ENCODE results near the gene ACTMAP.

Gene ACTMAP

DNA sequence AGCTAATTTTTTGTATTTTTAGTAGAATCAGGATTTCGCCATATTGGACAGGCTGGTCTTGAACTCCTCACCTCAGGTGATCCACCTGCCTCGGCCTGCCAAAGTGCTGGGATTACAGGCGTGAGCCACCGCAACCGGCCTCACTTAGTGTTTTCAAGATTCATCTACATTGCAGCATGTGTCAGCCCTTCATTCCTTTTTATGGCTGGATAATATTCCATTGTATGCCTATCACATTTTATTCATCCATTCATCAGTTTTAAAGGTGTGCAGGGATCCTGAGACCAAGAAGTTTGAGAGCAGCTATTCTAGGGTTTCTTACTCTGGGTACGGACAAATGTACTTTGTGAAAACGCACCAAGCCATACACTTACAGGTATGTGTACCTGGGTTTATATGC is 42.7 kb downstream of the ACTMAP start:
- TF ChIP-seq, protein P1, sequence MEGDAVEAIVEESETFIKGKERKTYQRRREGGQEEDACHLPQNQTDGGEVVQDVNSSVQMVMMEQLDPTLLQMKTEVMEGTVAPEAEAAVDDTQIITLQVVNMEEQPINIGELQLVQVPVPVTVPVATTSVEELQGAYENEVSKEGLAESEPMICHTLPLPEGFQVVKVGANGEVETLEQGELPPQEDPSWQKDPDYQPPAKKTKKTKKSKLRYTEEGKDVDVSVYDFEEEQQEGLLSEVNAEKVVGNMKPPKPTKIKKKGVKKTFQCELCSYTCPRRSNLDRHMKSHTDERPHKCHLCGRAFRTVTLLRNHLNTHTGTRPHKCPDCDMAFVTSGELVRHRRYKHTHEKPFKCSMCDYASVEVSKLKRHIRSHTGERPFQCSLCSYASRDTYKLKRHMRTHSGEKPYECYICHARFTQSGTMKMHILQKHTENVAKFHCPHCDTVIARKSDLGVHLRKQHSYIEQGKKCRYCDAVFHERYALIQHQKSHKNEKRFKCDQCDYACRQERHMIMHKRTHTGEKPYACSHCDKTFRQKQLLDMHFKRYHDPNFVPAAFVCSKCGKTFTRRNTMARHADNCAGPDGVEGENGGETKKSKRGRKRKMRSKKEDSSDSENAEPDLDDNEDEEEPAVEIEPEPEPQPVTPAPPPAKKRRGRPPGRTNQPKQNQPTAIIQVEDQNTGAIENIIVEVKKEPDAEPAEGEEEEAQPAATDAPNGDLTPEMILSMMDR (conservative IDR thresholded peaks at IDR 0.05; ENCODE audit: low read depth, low read length): no peak
- Histone ChIP-seq H3K4me1 (ENCODE audit: low read depth, poor library complexity, severe bottlenecking) (no peaks in the 10 kb centered on the region), H4K20me1 (ENCODE audit: insufficient read depth) (no peaks in the 10 kb centered on the region), H3K9ac (no peak overlapping the region), H3K4me3 (IDR thresholded peaks at IDR 0.05; ENCODE audit: insufficient read depth, low read depth, low read length) (no peak overlapping the region), H3K27ac (no peak overlapping the region), H3K36me3 (ENCODE audit: insufficient read depth) (no peaks in the 10 kb centered on the region), H3K4me2 (no peak overlapping the region), H2AFZ (ENCODE audit: low read depth) (no peak overlapping the region), H3K79me2 (ENCODE audit: insufficient read depth, low read depth) (no peaks in the 10 kb centered on the region), H3K27me3 (ENCODE audit: insufficient read depth, low read depth) (no peaks in the 10 kb centered on the region)

DNA sequence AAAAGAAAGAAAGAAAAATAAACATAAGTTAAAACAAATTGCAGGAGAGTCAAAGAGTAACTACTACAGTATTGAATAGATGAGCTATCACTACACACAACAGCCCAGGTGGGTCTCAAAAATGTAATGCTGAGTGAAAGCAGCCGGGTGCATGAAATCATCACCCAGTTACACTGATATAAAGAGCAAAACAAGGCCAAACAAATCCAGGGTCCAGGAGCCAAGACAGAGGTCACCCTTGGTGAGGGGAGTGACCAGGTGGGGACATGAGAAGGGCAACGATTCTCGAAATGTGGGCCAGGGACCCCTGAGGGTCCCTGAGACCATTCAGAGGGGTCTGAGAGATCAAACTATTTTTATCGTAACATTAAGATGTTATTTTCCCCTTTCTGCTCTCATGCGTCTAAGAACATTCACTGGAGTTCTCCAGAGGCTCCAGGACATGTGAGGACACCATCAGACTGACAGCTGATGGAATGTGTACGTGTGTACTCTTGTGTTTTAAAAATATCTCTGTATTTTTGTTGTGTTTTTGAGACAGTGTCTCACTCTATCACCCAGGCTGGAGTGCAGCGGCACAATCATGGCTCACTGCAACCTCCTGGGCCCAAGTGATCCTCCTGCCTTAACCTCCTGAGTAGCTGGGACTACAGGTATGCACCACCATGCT is 44.2 kb downstream of the ACTMAP start:
- H3K4me3 ChIP-seq (IDR thresholded peaks at IDR 0.05; ENCODE audit: insufficient read depth, low read depth, low read length): no peak overlapping the region
- no peak overlapping the region for H3K4me2 ChIP-seq
- H3K27me3 ChIP-seq (ENCODE audit: insufficient read depth, low read depth): no peaks in the 10 kb centered on the region
- no peaks in the 10 kb centered on the region for H3K4me1 ChIP-seq (ENCODE audit: low read depth, poor library complexity, severe bottlenecking)
- no peak overlapping the region for H3K9ac ChIP-seq
- TF ChIP-seq, protein P1 (conservative IDR thresholded peaks at IDR 0.05; ENCODE audit: low read depth, low read length): no peak
- no peaks in the 10 kb centered on the region for H3K79me2 ChIP-seq (ENCODE audit: insufficient read depth, low read depth)
- no peaks in the 10 kb centered on the region for H3K36me3 ChIP-seq (ENCODE audit: insufficient read depth)
- H3K27ac ChIP-seq: no peak overlapping the region
- H2AFZ ChIP-seq (ENCODE audit: low read depth): no peak overlapping the region
- no peaks in the 10 kb centered on the region for H4K20me1 ChIP-seq (ENCODE audit: insufficient read depth)

DNA sequence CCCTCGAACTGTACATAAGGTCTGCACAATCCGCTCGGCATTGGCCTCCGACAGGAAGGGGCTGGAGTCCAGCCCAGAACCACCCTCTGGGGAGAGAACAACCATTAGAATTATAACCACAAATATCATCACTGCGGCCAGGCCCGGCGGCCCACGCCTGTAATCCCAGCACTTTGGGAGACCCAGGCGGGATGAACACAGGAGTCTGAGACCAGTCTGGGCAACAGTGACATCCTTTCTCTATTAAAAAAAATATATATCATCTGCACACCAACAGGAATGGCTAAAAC is 45.0 kb downstream of the ACTMAP start:
- Histone ChIP-seq H3K79me2 (ENCODE audit: insufficient read depth, low read depth) (no peaks in the 10 kb centered on the region), H4K20me1 (ENCODE audit: insufficient read depth) (no peaks in the 10 kb centered on the region), H3K27me3 (ENCODE audit: insufficient read depth, low read depth) (no peaks in the 10 kb centered on the region), H3K36me3 (ENCODE audit: insufficient read depth) (no peaks in the 10 kb centered on the region), H3K4me3 (IDR thresholded peaks at IDR 0.05; ENCODE audit: insufficient read depth, low read depth, low read length) (no peak overlapping the region), H2AFZ (ENCODE audit: low read depth) (no peak overlapping the region), H3K9ac (no peak overlapping the region), H3K4me1 (ENCODE audit: low read depth, poor library complexity, severe bottlenecking) (no peaks in the 10 kb centered on the region), H3K27ac (no peak overlapping the region), H3K4me2 (no peak overlapping the region)
- TF ChIP-seq, protein P1 (conservative IDR thresholded peaks at IDR 0.05; ENCODE audit: low read depth, low read length): no peak

DNA sequence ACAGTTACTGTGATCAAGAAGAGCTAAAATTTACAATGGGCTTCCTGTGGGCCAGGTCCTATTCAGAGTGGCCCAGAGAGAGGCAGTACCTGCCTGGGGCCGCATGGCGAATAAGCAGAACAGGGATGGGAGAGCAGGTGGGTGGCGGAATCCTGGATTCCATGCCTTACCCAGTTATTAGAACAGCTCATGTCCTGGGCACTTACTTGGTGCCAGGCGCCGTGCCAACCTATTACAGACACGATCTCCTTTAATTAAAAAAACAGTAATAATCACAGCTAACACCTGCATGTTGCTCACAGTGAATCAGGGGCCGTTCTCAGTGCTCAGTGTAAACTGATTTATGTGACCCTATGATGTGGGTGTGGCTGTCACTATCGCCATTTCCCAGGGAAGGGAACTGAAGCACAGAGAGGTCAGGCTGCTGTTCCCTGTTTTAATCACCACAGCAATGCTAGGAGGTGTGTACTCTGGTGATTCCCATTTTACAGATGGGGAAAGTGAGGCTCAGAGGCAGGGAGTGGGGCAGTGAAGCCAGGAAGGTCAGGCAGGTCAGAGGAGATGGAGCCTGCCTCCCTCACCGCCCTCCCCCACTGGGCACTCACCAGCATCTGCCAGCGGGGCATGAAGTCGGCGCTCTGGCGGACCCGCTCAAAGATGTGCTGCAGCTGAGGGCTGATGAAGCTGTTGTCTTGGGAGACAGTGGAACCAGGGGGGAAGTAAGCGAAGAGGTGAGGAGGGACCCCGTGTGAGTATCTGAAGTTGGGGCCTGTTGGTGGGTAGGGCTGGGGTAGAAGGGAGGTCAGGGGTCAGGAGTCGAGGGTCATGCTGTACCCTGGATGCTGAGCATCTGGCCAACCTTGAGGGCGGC is 45.6 kb downstream of the ACTMAP start:
- no peak overlapping the region for H3K27ac ChIP-seq
- H3K4me1 ChIP-seq (ENCODE audit: low read depth, poor library complexity, severe bottlenecking): no peaks in the 10 kb centered on the region
- H3K9ac ChIP-seq: no peak overlapping the region
- H4K20me1 ChIP-seq (ENCODE audit: insufficient read depth): no peaks in the 10 kb centered on the region
- H3K4me2 ChIP-seq: no peak overlapping the region
- no peak overlapping the region for H2AFZ ChIP-seq (ENCODE audit: low read depth)
- no peak overlapping the region for H3K4me3 ChIP-seq (IDR thresholded peaks at IDR 0.05; ENCODE audit: insufficient read depth, low read depth, low read length)
- H3K79me2 ChIP-seq (ENCODE audit: insufficient read depth, low read depth): no peaks in the 10 kb centered on the region
- H3K27me3 ChIP-seq (ENCODE audit: insufficient read depth, low read depth): no peaks in the 10 kb centered on the region
- H3K36me3 ChIP-seq (ENCODE audit: insufficient read depth): no peaks in the 10 kb centered on the region
- TF ChIP-seq, protein P1 (conservative IDR thresholded peaks at IDR 0.05; ENCODE audit: low read depth, low read length): no peak
